ENCODE measurements around the gene UNC79.

GRCh38 chr14:93753647-93754046, 322.9 kb downstream of the UNC79 start:
- TF ChIP-seq, protein P1, sequence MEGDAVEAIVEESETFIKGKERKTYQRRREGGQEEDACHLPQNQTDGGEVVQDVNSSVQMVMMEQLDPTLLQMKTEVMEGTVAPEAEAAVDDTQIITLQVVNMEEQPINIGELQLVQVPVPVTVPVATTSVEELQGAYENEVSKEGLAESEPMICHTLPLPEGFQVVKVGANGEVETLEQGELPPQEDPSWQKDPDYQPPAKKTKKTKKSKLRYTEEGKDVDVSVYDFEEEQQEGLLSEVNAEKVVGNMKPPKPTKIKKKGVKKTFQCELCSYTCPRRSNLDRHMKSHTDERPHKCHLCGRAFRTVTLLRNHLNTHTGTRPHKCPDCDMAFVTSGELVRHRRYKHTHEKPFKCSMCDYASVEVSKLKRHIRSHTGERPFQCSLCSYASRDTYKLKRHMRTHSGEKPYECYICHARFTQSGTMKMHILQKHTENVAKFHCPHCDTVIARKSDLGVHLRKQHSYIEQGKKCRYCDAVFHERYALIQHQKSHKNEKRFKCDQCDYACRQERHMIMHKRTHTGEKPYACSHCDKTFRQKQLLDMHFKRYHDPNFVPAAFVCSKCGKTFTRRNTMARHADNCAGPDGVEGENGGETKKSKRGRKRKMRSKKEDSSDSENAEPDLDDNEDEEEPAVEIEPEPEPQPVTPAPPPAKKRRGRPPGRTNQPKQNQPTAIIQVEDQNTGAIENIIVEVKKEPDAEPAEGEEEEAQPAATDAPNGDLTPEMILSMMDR (IDR thresholded peaks at IDR 0.05 in 4 of 5, conservative IDR thresholded peaks at IDR 0.05 in 1 of 5) = no peak
- TF ChIP-seq POLR2A (IDR thresholded peaks at IDR 0.05) = no peak

Data from gastrocnemius medialis (tissue), 4 donors.